Esophagus muscularis mucosa (tissue), 3 donors: ENCODE measurements around the gene NPAS4.

ENCODE experiments used
- POLR2AphosphoS5 ChIP-seq, 2 donors: sonication (generic); formaldehyde crosslinking; IDR thresholded peaks; one replicate each; pipeline ENCODE4 v1.6.1; 2017; ENCODE audit warnings: antibody characterized with exemption in 2 of 2
- TF ChIP-seq, protein P1 (sequence below), 3 experiments: fragments of 200-600 bp in 2 of 3; fragments of 450-650 bp in 1 of 3; sonication (generic) in 2 of 3; IDR thresholded peaks; one replicate each; pipeline ENCODE4 v1.5.1; 2017 to 2019; ENCODE audit warnings: antibody characterized with exemption in 3 of 3, mild to moderate bottlenecking in 2 of 3, moderate library complexity in 1 of 3

DNA sequence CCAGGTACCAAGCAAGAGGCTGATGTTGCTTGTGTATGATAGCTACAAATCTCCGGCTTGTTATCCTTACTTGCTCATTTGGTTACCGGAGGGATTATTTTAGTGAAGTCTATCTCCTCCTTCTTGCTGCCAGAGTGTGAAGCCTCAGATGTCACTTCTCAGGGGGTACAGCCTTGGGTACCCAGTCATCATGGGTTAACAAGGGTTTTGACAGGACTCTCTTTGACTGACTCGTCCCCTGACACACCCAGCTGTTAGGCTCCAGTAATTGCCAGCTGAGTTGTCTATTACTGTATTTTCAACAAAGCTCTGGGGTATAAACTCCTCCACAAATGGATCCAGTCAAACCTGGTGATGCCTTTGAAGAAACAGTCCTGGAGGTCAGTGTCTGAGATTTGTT lies 34.0 kb downstream of the NPAS4 start:
- TF ChIP-seq, protein P1, sequence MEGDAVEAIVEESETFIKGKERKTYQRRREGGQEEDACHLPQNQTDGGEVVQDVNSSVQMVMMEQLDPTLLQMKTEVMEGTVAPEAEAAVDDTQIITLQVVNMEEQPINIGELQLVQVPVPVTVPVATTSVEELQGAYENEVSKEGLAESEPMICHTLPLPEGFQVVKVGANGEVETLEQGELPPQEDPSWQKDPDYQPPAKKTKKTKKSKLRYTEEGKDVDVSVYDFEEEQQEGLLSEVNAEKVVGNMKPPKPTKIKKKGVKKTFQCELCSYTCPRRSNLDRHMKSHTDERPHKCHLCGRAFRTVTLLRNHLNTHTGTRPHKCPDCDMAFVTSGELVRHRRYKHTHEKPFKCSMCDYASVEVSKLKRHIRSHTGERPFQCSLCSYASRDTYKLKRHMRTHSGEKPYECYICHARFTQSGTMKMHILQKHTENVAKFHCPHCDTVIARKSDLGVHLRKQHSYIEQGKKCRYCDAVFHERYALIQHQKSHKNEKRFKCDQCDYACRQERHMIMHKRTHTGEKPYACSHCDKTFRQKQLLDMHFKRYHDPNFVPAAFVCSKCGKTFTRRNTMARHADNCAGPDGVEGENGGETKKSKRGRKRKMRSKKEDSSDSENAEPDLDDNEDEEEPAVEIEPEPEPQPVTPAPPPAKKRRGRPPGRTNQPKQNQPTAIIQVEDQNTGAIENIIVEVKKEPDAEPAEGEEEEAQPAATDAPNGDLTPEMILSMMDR (IDR thresholded peaks at IDR 0.05): no peak
- TF ChIP-seq POLR2AphosphoS5 (IDR thresholded peaks at IDR 0.05): no peak
